Esophagus squamous epithelium (tissue), 4 donors: ENCODE measurements around the gene COPS7A.

ENCODE experiments used
- CTCF ChIP-seq, 6 experiments: fragments of 450-650 bp in 4 of 6; fragments of 200-600 bp in 2 of 6; sonication (generic) in 2 of 6; IDR thresholded peaks; one replicate each; pipeline ENCODE4 v1.5.1; 2016 to 2019; ENCODE audit warnings: antibody characterized with exemption in 6 of 6, mild to moderate bottlenecking in 4 of 6, moderate library complexity in 4 of 6
- POLR2A ChIP-seq, 4 donors: fragments of 450-650 bp; IDR thresholded peaks; one replicate each; pipeline ENCODE4 v1.6.1; 2017; ENCODE audit warnings: antibody characterized with exemption in 4 of 4, mild to moderate bottlenecking in 4 of 4, moderate library complexity in 3 of 4

GRCh38 chr12:6694701-6695100 lies 29.1 kb upstream of the COPS7A start:
- no peak for TF ChIP-seq CTCF (IDR thresholded peaks at IDR 0.05)
- no peak for TF ChIP-seq POLR2A (IDR thresholded peaks at IDR 0.05)
